Breast epithelium (tissue), 3 donors: ENCODE results near the gene TNRC18.

Source experiments
- POLR2A ChIP-seq: fragments of 450-650 bp; IDR thresholded peaks from one replicate; pipeline ENCODE4 v1.6.1; 2016; ENCODE audit warnings: antibody characterized with exemption, mild to moderate bottlenecking, moderate library complexity
- TF ChIP-seq, protein P1 (sequence below), 3 donors: fragments of 450-650 bp; IDR thresholded peaks; one replicate each; pipeline ENCODE4 v1.5.1; 2016 to 2017; ENCODE audit warnings: antibody characterized with exemption in 3 of 3, mild to moderate bottlenecking in 3 of 3, moderate library complexity in 3 of 3

DNA sequence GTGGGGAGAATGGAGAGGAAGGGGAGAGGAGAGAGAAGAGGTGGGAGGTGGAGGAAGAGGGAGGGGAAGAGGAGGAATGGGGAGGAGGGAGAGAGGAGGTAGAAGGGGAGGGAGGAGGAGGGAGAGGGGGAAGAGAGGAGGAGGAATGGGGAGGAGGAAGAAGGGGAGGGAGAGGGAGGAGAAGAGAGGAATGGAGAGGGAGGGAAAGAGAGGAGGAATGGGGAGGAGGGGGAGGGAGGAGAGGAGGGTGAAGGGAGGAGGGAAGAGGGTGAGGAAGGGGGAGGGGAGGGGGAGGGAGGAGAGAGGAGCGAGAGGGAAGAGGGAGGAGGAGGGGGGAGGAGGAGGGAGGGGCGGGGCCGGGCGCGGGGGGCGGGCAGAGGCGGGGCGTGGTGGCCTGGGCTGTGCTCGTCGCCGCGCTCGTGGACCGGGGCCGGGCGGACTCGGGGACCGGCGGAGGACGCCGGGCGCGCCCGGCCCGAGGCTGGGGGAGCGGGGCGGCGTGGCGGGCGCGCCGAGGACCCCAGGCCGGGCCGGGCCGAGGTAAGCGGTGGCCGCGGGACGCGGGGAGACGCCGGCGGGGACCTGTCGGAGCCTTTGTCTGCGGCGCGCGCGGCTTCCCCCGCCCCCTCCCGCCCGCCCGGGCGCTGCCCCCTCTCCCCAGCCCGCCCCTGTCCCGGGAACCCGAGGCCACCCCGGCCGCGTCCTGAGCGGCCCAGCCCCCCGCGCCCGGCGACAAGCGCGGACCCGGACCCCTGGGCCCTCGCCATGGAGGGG is 140.9 kb downstream of the TNRC18 start, which contains the start of gene SLC29A4:
- no peak for TF ChIP-seq POLR2A
- TF ChIP-seq, protein P1, sequence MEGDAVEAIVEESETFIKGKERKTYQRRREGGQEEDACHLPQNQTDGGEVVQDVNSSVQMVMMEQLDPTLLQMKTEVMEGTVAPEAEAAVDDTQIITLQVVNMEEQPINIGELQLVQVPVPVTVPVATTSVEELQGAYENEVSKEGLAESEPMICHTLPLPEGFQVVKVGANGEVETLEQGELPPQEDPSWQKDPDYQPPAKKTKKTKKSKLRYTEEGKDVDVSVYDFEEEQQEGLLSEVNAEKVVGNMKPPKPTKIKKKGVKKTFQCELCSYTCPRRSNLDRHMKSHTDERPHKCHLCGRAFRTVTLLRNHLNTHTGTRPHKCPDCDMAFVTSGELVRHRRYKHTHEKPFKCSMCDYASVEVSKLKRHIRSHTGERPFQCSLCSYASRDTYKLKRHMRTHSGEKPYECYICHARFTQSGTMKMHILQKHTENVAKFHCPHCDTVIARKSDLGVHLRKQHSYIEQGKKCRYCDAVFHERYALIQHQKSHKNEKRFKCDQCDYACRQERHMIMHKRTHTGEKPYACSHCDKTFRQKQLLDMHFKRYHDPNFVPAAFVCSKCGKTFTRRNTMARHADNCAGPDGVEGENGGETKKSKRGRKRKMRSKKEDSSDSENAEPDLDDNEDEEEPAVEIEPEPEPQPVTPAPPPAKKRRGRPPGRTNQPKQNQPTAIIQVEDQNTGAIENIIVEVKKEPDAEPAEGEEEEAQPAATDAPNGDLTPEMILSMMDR (IDR thresholded peaks at IDR 0.05): no peak
